Endothelial cell of umbilical vein (primary cell): ENCODE data around the gene PSMC6. TPM values are rescaled to one million over a fixed set of nuclear protein-coding genes. Genes with fewer than 3 reads are reported as not detected.
A peak's percentile ranks its signal among the peaks of the same experiment; 100 is the strongest.

Experiments
- BruUV-seq: library from RNA; stranded (reverse); fragments of 400-500 nt; replicated peaks from 2 replicates; lab custom pipeline; 2021; lab: Mats Ljungman, UMichigan
- CTCF ChIA-PET: fragments of 300-600, 350-600 bp; sonication (Branson Sonifier 250); formaldehyde crosslinking; loops from one replicate; lab custom pipeline; 2021; ENCODE audit warnings: antibody characterized with exemption, inconsistent platforms; lab: Charles Lee
- POLR2A ChIA-PET: fragments of 300-600, 350-600 bp; sonication (Branson Sonifier 250); formaldehyde crosslinking; loops from one replicate; lab custom pipeline; 2021; ENCODE audit warnings: antibody characterized with exemption, inconsistent platforms; lab: Charles Lee
- DNase-seq: peaks from one replicate; pipeline ENCODE4 v3.0.0-alpha.2; 2011; ENCODE audit warnings: low read depth, low spot score
- FAIRE-seq: peaks from 2 replicates; lab custom pipeline; 2011; peaks lifted over from hg19 to GRCh38; lab: Jason Lieb, UNC
- H2AFZ ChIP-seq: 2 replicates; pipeline ENCODE4 v1.6.0; 2012; ENCODE audit warnings: low read depth, low read length, control low read depth, inconsistent platforms
- H3K27ac ChIP-seq: 2 replicates; pipeline ENCODE4 v1.5.1; 2011; ENCODE audit warnings: low read depth, mild to moderate bottlenecking, control low read depth, low read length, moderate library complexity; ENCODE audit not compliant: insufficient read depth
- H3K27me3 ChIP-seq, 2 experiments: 2 replicates each; pipeline versions ENCODE4 v1.6.0 to v1.6.1; 2011; ENCODE audit warnings: low read length in 2 of 2, mixed read lengths in 1 of 2; ENCODE audit not compliant: control insufficient read depth in 2 of 2, insufficient read depth in 2 of 2
- H3K36me3 ChIP-seq, 2 experiments: 2 replicates in 1 of 2; 3 replicates in 1 of 2; pipeline ENCODE4 v1.5.1; 2011; ENCODE audit warnings: low read length in 2 of 2, mild to moderate bottlenecking in 1 of 2, moderate library complexity in 1 of 2; ENCODE audit not compliant: control insufficient read depth in 2 of 2, insufficient read depth in 2 of 2; ENCODE audit errors: extremely low read depth in 1 of 2
- H3K4me1 ChIP-seq: 3 replicates; pipeline ENCODE4 v1.5.1; 2011; ENCODE audit warnings: mild to moderate bottlenecking, low read length; ENCODE audit not compliant: control insufficient read depth, insufficient read depth; ENCODE audit errors: extremely low read depth
- H3K4me2 ChIP-seq: 2 replicates; pipeline ENCODE4 v1.6.1; 2011; ENCODE audit warnings: low read length, control low read depth, mixed read lengths; ENCODE audit not compliant: insufficient read depth
- H3K4me3 ChIP-seq, 3 experiments: fragments of 200-600 bp in 1 of 3; sonication (generic), shearing (Covaris generic) in 1 of 3; replicated peaks in 1 of 3; 2 replicates each; pipeline ENCODE4 v1.5.1; 2011 to 2016; ENCODE audit warnings: control low read depth in 3 of 3, low read length in 3 of 3, mild to moderate bottlenecking in 2 of 3, inconsistent platforms in 1 of 3, low read depth in 1 of 3, moderate library complexity in 1 of 3; ENCODE audit not compliant: insufficient read depth in 1 of 3
- H3K79me2 ChIP-seq: 2 replicates; pipeline ENCODE4 v1.6.0; 2012; ENCODE audit warnings: low read length, inconsistent platforms; ENCODE audit not compliant: control insufficient read depth, insufficient read depth
- H3K9ac ChIP-seq: replicated peaks from 2 replicates; pipeline ENCODE3; 2011; ENCODE audit warnings: low read length, control low read depth; ENCODE audit not compliant: insufficient read depth; ENCODE audit errors: extremely low read depth
- H3K9me1 ChIP-seq: replicated peaks from 3 replicates; pipeline ENCODE4 v1.6.0; 2011; ENCODE audit warnings: mild to moderate bottlenecking, low read length; ENCODE audit not compliant: control insufficient read depth, insufficient read depth; ENCODE audit errors: extremely low read depth
- H3K9me3 ChIP-seq: replicated peaks from 2 replicates; pipeline ENCODE4 v1.5.1; 2012; ENCODE audit warnings: low read length, inconsistent platforms; ENCODE audit not compliant: control insufficient read depth, insufficient read depth
- H4K20me1 ChIP-seq: replicated peaks from 2 replicates; pipeline ENCODE3; 2011; ENCODE audit warnings: mild to moderate bottlenecking, low read length; ENCODE audit not compliant: control insufficient read depth, insufficient read depth; ENCODE audit errors: extremely low read depth
- CTCF ChIP-seq, 2 donors: IDR thresholded peaks; 1 replicate in 1 of 2; 2 replicates in 1 of 2; pipeline ENCODE4 v1.5.1; 2011; ENCODE audit warnings: low read length in 2 of 2, mild to moderate bottlenecking in 2 of 2, moderate library complexity in 2 of 2, control low read depth in 1 of 2, inconsistent platforms in 1 of 2, low read depth in 1 of 2; ENCODE audit not compliant: insufficient read depth in 1 of 2; ENCODE audit errors: extremely low read depth in 1 of 2
- GATA2 ChIP-seq: IDR thresholded peaks from 2 replicates; pipeline ENCODE4 v1.7.0; 2011; ENCODE audit warnings: low read depth, mild to moderate bottlenecking, moderate library complexity, mixed read lengths, low read length; ENCODE audit not compliant: insufficient read length, insufficient read depth
- MYC ChIP-seq: IDR thresholded peaks from one replicate; pipeline ENCODE4 v1.6.1; 2011; ENCODE audit warnings: mild to moderate bottlenecking, low read depth, low read length
- POLR2A ChIP-seq: IDR thresholded peaks from 2 replicates; pipeline ENCODE4 v1.6.1; 2012; ENCODE audit warnings: low read depth, mild to moderate bottlenecking, control low read depth, low read length
- POLR2AphosphoS5 ChIP-seq: IDR thresholded peaks from 2 replicates; pipeline ENCODE4 v1.6.1; 2012; ENCODE audit warnings: low read depth, mild to moderate bottlenecking, control low read depth, low read length, moderate library complexity; ENCODE audit not compliant: insufficient read depth
- dilution Hi-C: fragments of 300-500 bp; cut with MboI; formaldehyde crosslinking; loops from one replicate; pipeline ENCODE4 v1.15.0; 2019; ENCODE audit warnings: low sequenced_read_pairs; ENCODE audit not compliant: extremely low pct_ligation_motif_present
- intact Hi-C: fragments of 100-400 bp; cut with micrococcal nuclease; formaldehyde crosslinking; loops from one replicate; pipeline ENCODE4 v1.10.0; 2022
- polyA plus RNA-seq, 4 experiments: library from polyadenylated mRNA; depleted of rRNA in 3 of 4; stranded (reverse) in 3 of 4; unstranded in 1 of 4; fragments of >200 nt; gene quantifications; 2 replicates each; pipeline versions ENCODE4 v1.2.1 to v1.2.3, GENCODE V29; 2011 to 2012; ENCODE audit warnings: missing spikeins in 1 of 4
- total RNA-seq: library from RNA; stranded (reverse); gene quantifications from 2 replicates; pipeline ENCODE4 v1.2.3, GENCODE V29; 2021
- TF ChIP-seq, protein P1 (sequence below): IDR thresholded peaks from 2 replicates; pipeline ENCODE4 v1.6.1; 2011; ENCODE audit not compliant: insufficient read depth, insufficient read length

The PSMC6 gene
- total and polyA plus RNA-seq, 2 donors (not counting 3 experiments of a cell fraction or from before 2014, with no cell fraction given) = 44.0 to 103 TPM

DNA sequence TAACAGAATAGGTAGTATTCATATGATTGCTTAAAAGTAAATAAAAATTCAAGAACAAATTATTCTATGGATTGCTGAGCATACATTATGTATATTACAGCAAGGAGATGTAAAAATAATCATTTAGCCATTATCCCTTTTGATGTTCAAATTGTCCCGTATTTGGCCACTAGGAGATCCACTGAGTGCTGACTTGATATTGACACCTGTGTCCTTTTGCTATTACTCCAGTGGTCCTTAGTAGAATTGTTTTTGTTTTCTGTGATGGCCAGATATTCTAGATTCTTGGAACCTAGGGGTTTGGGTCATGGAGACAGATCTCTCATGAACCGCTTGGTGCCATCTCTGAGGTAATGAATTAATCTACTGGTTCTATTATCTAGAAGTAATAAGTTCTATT lies 28.4 kb upstream of the PSMC6 start:
- Histone ChIP-seq H2AFZ (no peak overlapping the region), H3K27ac (no peak overlapping the region), H4K20me1 (no peaks in the 10 kb centered on the region), H3K9me1 (no peaks in the 10 kb centered on the region), H3K36me3 (peaks cover 2 to 10% of the 10 kb centered on the region in 2 experiments), H3K4me1 (no peaks in the 10 kb centered on the region), H3K4me2 (no peak overlapping the region), H3K4me3 (no peak overlapping the region), H3K79me2 (peaks cover 6% of the 10 kb centered on the region), H3K27me3 (no peaks in the 10 kb centered on the region), H3K9ac (no peak overlapping the region), H3K9me3 (no peaks in the 10 kb centered on the region)
- no TSS peak for BruUV-seq
- POLR2A ChIA-PET = no interaction called here
- FAIRE-seq (no peak), DNase-seq (no peak)
- TF ChIP-seq POLR2A = no peak
- TF ChIP-seq GATA2 = no peak
- TF ChIP-seq, protein P1, sequence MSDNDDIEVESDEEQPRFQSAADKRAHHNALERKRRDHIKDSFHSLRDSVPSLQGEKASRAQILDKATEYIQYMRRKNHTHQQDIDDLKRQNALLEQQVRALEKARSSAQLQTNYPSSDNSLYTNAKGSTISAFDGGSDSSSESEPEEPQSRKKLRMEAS = no peak
- TF ChIP-seq CTCF (IDR thresholded peaks at IDR 0.05; ENCODE audit: extremely low read depth in 1 of 2, insufficient read depth in 1 of 2, low read depth in 1 of 2, low read length in 2 of 2) = peak in 1 of 2 donors; percentile 32
- no peak for TF ChIP-seq MYC
- no peak for TF ChIP-seq POLR2AphosphoS5
- CTCF ChIA-PET = interaction anchor here (2.6 kb wide), 1 partner anchor 10 kb away, joined by 7 read pairs; no protein-coding TSS in a partner anchor
- dilution Hi-C loops = no loop called here
- intact Hi-C loops = no loop called here
